HG03097 (cell line): ENCODE data around the gene SHISA6.

Source experiments
- ATAC-seq: cut with Tn5 transposase; IDR thresholded peaks from one replicate; pipeline ENCODE4 v1.9.1; 2021; ENCODE audit not compliant: unreplicated experiment, low FRiP score

The SHISA6 gene

DNA sequence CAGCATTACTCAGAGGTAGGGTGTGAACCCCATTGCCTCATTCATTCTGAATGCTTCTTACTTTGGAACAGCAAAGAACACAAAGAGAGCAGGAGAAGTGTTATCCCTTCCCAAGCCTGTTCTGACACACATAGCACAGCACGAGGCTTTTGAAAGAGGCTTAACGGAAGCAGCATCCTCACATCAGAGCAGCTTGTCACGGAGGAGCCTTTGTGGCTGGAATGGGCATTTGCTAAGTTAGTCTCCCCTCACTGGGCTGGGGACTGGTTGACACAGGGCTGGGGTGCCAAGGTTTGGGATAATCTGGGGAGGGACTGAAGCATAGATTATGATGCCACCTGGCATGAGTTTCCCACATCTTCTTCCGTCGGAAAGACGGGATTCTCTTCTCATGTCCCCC, 189.7 kb downstream of the SHISA6 start:
- ATAC-seq, result no peak

DNA sequence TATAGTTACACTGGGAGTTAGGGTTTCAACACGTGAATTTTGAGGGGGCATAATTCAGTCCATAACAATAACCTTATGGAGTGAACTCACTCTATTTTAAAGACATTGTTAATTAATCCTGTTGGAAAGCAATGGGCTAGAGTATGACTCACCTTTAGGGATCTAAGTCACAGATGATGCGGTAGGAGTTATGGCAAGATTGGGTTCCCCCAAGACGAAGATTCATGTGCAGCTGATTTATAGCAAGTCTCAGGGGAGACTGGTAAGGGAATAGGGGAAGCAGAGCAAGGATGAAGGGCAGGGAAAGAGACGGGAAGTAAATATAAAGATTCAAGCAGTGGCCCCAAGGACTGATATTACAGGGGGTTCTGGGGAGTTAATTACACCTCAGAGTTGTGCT, 197.7 kb downstream of the SHISA6 start:
- no peak for ATAC-seq

DNA sequence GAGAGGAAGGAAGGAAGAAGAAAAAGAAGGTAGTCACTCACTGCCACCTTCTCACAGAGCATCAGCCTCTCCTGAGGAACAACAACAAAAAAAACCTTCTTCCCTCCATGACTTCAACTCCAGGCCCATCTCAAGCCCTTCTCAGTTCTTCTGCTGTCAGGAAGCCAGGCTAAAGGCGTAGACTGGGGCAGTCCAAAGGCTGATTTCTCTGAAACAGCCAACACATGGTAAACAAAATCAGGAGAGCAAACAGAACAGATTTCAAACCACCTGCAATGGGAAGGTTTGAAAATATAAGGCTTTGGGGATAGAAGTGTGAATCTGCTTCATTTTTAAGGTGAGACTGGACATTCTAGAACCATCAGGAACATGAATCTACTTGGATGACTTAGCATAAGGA, 200.0 kb downstream of the SHISA6 start:
- no peak for ATAC-seq

DNA sequence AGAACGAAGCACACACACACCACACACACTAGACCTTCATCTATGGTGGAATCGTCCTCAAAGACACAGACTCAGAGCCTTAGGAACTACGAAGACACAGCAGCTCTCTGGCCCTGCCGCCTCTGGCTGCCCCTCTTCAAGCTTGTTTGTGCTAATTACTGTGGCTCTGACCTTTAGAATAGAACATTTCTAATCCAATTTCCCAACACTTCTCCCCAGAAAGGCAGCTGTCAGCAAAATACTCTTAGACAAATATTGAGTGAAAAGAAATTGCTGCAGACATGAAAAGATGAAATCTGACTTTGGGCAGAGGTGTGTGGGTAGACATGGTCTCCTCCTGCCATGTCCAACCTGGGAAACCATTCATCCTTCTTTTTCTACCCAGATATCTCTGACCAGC, 205.3 kb downstream of the SHISA6 start:
- ATAC-seq, result no peak

DNA sequence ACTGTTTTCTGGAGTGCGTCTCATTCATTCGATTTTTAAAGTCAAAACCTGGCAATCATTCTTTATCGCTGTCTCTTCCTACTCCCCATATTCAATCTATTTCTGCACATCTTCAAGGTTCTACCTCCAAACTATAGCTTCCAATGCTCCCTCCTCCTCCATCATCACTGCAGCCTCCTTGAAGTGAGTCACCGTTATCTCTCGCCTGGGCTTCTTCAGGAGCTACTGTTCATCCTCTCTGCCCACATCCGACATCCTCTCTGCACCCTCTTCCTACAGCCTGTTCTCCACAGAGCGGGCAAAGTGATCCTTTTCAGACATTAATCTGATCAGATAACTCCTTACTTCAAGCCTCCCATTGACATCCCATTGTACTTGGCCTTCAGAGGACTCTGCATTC, 213.1 kb downstream of the SHISA6 start:
- no peak for ATAC-seq

DNA sequence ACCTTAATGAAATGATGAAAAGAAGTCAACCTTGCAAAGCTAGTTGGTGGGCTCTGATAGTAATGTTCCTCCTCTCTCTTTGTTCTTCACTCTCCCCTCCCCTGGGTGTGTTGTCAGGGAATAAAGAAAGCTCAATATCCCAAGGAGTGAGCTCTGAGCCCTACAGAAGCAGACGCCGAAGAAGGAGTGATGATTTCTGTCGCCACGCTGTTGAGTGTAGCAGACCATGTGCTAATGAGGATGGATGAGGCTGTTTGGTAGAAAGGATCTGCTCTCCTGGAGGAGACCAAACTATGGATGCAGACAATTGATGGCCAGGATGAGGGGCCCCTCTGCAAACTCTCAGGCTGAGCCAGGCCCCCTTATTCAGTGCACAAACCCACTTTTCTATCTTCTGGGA, 217.3 kb downstream of the SHISA6 start:
- ATAC-seq, result no peak

DNA sequence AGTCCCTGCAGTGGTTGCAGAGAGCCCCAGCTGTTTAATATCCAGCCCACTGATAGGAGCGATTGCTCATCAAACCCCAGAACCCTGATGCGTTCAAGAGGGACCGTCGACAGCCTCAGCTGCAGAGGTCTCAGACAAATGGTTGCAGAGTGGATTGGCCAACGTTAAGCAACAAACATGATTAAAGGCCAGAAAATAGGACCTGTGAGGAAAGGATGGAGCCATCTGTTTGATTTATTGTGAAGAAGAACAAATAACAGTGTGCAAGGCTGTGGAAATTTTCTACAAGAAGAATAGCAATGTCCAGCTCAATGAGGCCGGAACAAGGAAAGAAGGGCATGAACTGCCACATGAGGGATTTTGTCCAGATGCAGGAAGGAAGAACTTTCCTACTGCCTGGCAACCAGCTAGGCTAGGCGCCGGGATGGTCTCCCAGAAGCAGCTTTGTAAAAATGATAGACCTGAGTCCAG, 218.9 kb downstream of the SHISA6 start:
- no peak for ATAC-seq

DNA sequence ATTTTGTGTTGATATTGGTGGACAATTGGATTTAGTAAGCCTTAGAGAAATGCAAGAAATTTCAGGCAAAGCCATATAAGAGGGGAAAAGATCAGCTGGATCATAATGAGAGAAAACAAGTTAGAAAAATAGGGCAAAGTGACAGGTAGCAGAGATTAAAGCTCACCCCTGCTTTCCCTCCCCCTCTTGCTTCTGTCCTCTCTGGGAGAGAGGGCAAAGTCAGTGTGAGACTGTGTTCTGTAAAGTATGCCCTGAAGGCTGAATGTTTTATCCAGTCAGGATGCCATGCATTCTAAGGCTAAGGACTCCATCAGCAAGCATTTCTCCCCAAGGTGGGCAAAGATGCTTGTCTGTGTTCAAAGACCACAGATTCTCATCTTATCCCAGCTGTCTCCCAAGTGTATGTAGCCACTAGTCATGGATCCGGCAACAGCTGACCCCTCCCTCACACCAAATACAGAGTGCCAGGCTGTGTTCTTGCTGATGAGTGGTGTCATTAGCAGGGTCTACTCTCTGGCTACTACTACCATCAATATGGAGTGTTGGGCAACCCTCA, 221.1 kb downstream of the SHISA6 start:
- ATAC-seq, result no peak

DNA sequence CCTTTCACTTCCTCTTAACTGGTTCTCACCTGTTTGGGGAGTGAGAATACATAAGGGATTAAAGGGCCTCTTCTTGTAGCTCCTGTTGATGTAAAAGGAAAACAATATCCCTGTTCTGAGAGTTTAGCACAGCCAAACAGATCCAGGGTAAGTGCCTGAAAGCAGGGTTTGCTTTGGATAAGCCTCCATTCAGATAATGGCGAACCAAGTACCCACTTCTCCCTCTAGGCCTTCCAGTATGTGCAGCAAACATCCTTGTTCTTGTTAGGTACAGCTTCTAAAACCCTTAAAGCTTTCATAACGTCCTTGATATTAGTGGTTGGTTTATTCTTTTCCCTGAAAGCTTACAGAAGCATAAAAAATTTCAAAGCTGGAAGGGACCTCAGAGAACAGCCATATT, 226.6 kb downstream of the SHISA6 start:
- no peak for ATAC-seq

DNA sequence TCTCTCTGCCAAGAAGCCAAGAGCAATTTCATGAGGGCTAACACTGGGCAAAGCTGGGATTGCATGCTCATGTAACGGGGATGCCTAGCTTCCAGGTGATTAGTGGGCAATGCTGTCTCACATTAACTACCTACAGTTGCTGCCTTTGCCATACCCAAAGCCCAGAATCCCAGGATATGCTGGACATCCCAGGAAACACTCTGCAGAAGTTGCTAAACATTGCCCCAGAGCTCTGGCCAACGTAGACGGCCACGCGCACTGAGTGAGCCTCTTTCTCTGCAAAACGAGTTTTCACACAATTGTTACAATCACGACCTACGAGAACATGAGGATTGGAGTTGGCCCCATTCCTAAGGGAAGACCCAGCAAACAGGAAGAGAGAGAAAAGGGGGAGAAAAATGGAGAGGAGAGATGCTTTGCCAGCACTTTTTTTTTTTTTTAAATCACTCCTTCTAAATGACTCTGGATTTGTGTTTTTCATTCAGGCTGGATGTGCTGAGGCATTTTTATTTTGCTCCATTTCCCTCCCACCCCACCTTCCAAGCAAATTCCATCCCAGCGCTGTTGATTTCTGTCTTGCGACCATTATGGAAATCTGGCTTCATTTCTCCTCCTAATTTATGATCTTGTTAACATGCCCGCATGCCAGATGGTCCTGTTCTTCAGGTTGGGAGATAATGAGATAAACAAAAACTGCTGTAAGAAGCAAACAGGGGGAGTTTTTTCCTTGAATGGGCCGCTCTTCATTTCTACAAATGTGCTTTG, 244.5 kb downstream of the SHISA6 start:
- ATAC-seq, result no peak

DNA sequence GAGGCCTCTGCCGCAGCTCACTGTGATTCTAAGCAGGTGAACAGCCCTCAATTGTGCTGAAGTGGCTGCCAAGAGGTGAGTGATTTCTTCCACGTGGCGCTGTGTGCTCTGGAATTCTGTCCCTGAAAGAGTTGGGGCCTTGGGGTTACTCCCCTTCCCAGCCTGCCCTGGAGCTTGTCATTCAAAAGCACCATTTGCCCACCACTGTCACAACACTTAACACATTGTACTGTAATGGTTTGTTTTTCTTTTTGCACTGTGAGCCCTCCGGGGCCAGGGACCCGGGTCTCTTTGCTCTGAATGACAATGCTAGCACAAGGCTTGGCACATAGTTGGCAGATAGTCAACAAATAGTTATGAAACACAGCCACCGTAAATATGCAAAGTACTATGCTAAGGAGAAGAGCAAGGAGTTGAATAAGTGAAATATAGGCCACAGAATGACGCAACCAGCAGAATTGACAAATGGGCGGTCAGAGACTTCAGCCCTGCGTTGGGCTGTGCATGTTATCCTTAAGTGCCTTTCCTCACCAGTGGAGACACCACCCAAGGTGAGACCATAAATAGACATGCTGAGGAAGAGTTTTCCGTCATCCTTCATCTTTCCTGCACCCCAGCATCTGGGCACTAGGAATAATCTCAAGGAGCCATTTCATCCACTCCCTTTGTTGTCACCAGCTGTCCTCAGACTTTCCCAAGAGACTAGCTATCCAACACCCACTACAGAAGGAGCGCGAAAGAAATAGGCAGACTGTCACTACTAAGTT, 245.3 kb downstream of the SHISA6 start:
- no peak for ATAC-seq

DNA sequence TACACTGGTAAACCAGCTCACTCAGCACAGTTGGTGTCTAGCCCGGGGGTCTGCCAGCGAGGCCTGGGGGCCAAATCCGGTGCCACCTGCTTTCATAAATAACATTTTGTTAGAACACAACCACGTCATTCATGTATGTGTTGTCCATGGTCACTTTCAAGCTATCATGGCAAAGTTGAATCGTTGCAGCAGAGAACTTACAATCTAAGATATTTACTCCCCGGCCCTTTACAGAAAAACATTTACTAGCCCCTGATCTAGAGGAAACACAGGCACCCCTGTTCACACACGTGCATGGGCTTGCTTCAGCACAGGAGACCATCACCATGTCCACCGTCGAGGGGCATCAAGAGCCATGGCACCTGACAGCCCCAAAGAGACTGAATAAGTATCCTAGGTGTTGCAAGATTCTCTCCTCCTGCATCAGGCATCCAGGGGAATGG, 245.9 kb downstream of the SHISA6 start:
- ATAC-seq, result no peak

DNA sequence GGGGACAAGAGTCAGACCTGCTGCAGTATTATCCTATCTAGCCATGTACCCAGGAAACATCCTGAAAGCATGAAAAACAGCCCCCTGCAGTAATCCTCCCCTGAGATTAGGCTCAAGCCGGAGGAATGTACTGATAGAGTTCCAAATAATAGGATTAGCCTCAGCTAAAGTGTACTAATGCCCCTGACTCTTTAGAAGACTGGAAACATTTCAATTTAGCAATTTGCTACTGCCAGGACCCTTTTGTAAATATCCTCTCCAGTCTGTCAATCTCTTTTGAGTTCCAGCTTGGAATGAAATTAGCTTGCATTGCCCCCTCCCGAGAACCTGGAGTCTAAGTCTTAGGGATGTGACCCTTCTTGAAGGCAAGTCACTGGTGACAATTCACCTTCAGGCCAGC, 246.5 kb downstream of the SHISA6 start:
- no peak for ATAC-seq

DNA sequence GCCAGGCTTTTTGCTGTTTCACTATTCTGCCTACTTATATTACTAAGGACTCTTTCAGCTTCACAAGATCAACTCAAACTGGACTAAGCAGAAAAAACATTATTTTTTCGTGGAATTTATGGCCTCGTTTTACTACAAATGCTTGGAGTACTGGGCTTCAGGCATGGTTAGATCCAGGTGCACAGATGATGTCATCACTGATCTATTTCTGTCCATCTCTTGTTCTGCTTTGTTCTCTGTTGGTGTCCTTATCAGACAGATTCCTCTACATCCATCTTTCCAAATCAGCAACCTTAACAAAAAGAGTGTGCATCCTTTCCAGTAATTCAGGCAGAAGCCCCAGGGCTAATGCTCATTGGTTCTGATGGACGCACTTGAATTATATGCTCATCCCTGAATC, 247.4 kb downstream of the SHISA6 start:
- no peak for ATAC-seq

DNA sequence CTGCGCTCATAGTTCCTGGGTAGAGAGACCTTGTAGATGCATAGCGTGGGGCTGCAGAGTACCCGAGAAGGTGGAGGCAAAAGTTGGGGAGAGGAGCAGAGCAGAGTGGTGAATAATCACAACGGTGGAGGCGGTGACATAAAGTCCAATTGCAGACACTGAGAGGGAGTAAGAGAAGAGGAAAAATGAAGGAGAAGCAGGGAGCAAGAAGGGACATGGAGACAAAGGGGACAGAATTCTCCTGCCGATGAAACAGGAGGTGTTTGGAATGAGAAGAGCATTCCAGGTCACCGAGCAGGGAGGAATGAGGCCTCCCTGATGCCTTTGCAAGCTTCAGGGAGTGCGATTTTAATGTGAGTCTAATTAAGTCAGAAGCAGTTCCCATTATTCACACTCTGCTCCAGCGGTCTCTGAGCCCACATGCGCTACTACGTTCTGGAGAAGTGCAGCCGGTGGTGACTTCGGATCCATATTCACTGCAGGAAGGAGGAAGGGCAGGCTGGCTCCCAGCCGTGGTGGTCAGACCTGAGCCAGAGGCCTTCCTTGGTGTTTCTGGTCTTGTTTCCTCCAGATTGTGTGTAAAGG, 249.2 kb downstream of the SHISA6 start:
- no peak for ATAC-seq

DNA sequence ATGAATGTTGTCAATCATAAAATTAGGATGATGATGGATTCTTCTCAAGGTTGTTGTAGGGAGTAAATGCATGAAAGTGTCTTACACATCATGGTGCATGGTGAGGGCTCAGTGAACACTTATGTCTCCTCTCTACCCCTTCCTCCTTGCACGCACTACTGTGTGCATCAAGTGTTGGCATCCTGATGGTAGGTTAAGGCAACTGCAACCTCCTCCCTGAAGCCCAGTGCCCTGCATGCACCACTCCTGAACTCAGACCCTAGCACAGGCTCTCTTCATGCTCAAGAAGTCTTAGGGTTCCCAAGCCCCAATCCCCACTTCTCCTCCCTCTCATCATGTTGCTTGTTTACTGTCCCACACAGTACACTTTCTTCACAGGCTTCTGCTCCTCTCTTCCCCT, 251.5 kb downstream of the SHISA6 start:
- ATAC-seq, result no peak

DNA sequence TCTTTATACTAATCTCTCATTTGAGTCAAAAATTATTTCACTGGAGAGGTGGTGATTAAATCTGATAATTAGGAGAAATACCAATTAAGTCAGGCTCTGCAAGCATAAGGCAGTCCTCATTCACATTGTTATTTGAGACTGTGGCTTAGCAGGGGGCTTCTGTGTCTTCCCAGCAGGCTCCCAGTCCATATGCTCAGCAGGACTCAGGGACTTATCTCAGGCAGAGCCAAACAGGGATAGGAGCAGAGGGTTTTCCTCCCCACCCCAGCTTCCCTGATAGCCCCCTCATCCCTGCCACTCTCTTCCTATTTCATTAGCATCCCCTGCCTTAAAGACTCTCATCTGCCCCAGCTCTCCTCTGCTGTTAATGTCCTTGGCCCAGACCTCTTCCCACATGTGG, 252.9 kb downstream of the SHISA6 start:
- no peak for ATAC-seq

DNA sequence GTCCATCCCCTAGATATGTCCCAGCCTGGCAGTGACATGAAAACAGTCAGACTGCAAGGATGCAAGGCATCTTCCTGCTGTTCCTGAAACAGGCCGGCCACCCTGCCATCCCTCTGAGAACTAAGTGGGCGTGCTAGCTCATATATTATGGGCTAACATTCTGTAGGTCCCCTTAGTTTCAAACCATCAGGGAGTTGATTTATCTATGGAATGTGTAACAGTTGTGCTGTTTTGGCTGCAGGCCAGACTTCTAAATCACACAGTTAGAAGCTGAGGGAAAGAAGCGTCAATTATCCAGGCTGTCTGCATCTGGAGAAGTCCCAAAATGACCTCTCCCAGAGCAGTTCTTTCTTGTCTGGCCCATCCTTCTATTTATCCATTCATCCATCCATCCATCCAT, 254.6 kb downstream of the SHISA6 start:
- no peak for ATAC-seq

DNA sequence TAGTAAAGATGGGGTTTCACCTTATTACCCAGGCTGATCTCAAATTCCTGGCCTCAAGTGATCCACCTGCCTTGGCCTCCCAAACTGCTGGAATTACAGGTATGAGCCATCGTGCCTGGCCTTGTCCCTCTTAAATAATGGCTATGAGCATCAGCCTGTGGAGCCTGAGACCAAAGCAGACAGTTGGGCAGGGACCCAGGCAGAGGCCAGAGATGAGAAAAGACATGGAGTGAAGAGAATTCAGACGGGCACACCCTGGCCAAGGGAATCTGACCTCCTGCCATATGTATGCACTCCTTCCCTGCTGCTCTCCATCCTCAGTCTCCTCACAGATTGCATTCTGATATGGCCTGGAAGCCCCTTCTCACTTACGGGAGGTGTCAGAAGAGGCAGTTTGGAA, 258.9 kb downstream of the SHISA6 start:
- no peak for ATAC-seq

DNA sequence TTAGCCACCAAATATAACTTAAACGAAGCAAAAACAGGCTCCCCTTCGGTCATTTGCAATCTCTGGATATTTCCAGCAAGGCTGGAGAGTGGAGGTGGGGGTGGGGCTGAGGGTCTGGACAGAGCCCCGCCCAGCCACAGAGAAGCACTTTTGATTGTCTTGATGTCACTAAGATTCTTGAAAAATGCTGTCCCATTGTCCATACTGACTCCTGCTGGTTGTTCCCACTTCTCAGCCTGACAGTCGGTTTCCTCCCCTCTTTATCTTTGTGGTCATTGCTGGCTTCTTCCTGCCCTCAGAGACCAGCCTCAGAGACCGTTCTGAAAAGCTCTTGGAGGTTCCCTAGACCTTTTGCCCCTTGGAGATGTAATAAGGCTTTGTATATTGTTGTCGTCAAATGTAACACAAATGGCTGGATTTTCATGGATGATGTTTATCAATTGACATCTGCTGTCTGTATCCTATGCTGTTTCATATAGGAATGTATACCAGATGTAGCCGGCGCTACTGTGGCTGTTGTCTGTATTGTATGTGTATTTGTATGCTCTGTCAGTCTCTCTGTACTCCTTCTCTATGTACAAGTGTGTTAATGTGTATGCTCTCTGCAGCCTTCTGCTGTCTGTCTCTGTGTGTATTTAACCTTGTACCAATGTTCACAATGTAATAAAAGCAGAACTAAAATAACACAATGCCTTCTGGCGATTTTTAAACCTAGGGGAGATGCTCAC, 262.5 kb downstream of the SHISA6 start:
- no peak for ATAC-seq

DNA sequence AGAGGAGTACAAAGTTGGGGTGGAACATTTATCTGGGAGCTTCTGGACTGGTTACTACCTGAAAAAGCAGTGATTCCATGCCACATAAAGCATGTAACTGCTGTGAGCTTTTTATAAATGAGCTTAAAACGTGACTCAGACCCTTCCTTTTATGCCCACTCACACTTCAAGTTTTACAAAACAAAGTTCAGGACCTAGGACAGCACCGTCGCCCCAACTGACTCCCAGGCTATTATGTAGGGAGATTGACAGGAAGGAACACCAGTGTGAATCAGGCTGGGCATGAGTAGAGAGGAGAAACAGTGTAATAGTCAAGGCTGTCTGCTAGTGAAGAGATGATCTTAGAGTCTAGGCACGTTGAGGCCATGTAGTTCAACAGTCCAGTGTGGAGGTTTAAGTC, 265.6 kb downstream of the SHISA6 start:
- no peak for ATAC-seq
